Hair follicle dermal papilla cell (primary cell): Measurements from ENCODE around the gene CMBL. TPM values are rescaled to one million over a fixed set of nuclear protein-coding genes. Genes with fewer than 3 reads are reported as not detected.

Experiments used
- small RNA-seq: library from RNA; depleted of rRNA; stranded (forward); fragments of <200 nt; gene quantifications from one replicate; pipeline ENCODE3, GENCODE V24; 2012
- total RNA-seq: library from RNA; depleted of rRNA; stranded (reverse); fragments of >200 nt; gene quantifications from 2 replicates; pipeline ENCODE4 v1.2.3, GENCODE V29; 2012

CMBL gene
- total RNA-seq, result 6.7 and 8.7 TPM in 2 replicates

DNA sequence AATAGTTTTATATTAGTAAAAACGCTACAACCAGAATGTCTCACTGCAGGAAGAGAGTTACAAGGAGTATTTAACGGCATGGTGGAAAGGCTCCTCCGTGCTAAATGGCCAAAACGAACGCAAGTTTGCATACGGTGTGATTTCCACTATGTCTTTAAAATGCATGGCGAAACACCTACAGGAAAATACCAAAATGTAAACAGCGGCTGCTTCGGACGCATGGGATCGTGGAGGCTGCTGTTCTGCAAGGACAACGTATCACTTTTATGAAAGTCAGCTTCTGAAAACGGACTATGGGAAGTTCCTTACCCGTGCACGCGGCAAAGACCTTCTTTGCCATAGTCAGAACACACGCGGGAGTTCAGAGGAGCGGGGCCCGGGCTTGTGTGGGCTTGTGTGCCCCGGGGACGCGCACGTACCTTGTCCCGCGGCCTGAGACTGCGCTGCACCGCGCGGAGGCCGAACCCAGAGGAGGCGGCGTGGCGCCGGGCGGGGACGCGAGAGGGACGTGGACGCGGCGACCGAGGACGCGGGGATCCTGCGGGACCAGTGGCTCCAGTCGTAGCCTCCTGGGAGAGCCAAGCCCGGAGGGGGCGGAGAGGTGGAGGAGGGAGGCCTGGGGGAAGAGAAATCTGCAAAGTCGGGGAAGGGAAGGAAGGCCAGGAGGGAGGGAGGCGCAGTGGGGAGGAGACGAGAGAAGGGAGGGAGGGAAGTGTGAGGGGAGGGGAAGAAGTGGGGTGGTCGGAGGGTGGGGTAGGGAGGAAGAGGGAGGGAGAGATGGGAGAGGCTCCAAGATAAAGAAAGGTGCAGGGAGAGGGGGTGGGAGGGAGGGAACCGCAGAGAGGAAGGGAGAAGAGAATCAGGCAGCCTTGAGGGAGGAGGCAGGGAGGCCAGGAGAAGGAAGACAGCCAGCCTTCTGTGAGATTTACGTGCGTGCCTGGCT, at the start of gene CMBL:
Gene CMBL (minus strand): TSS at position 697 of the 943 bp plus-strand sequence. CDS start 17,140 bp downstream, outside the sequence.

DNA sequence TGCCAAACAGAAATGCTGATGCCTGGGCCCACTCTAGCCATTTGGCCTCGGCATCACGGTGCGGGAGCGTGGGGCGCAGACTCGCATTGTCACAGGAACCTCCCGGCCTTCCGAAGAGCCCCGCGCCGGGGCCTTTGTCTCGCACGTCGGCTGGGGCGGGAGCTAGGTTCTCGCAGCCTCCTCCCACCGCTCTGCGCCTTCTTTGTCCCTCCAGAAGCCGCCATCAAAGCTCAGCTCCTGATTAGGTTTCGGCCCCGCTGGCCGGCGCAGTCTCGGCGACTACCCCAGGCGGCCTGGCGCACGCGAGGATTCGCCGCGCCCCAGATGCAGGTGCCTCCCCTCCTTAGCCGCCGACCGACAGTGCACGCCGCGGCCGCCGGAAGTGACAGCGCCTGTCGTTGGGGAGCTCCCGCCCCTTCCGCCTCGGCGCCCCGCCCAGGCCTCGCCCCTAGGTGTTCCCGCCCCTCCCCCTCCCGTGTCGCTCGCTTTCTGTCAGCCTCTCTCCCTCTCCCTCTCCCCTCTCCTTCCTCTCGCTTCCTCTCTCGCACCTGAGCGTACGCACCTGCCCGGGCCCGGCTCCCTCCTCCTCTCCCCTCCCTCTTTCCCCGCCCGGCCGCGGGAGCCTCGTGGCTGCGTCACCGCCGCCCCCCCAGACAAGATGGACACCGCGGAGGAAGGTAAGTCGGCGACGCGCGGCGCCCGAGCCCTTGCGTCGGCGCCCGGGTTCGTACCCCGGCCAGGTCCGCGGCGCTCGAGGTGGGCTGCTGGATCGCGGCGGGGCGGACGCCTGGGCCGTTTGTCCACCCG, 45.7 kb upstream of the CMBL start, which contains the start of gene MARCHF6:
Gene MARCHF6 (plus strand): TSS at position 455 of the 807 bp plus-strand sequence. CDS start 204 bp downstream, at position 659.

DNA sequence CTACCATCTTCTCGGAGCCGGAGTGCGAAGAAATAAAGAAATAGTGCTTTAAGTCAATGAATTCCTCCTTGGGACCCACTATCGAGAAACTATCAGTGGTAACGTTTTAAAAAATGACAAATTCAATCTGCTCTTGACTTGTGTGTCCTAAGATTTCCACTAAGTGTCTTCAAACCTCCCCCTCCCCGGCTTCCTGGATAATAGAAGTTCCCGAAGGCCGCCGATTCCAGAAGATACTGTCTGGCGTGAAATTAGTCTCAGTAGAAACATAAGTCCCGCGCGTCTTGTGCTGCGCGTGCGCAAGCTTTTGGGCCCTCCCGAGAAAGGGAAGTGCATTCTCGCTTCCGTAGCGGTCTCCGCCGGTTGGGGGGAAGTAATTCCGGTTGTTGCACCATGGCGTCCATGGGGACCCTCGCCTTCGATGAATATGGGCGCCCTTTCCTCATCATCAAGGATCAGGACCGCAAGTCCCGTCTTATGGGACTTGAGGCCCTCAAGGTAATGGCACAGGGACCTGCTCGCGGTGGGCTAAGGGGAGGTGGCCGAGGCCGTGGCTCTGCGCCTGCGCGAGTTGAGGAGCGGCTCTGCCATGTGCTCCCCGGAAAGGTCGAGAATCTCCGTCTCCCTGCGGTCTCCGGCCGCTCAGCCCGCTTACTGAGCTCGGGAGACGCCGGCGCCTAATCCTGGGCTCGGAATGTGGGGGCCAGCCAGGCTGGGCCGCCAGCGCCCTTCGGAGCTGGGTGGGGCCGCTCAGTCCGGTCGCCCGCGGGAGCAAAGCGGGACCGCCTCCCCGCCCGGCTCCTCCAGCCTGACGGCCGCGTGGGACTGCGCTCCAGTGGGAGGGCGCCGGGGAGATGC, 57.5 kb downstream of the CMBL start, which contains the start of gene CCT5:
Gene CCT5 (plus strand): TSS at position 333 of the 858 bp plus-strand sequence. CDS start 61 bp downstream, at position 394.

Small RNA genes within 50 kb of the gene (small RNA-seq; reads per million reads assigned to genes)
- not detected for gene RF00019

Other genes with a start within 250 kb of the CMBL start
- gene ATPSCKMT, start 58.0 kb downstream of the CMBL start, total RNA-seq, result 13.6 and 14.1 TPM in 2 replicates
- 219 and 222 TPM in 2 replicates for gene CCT5, start 57.6 kb downstream of the CMBL start, total RNA-seq
- gene MARCHF6, start 45.8 kb upstream of the CMBL start, total RNA-seq, result 51.0 and 58.4 TPM in 2 replicates
- gene ROPN1L, start 134.0 kb upstream of the CMBL start, total RNA-seq, result 0.32 and 0.36 TPM in 2 replicates